HG03354 (cell line): ENCODE data around the gene GAGE1.
"Not testable (repeated sequence)": the region's sequence is repeated elsewhere in the genome, so short reads cannot be mapped to it uniquely, and the experiment has no call there.

Source experiments
- ATAC-seq: cut with Tn5 transposase; IDR thresholded peaks from one replicate; pipeline ENCODE4 v1.9.1; 2021; ENCODE audit warnings: mild to moderate bottlenecking; ENCODE audit not compliant: unreplicated experiment, poor library complexity, severe bottlenecking

Gene GAGE1, protein sequence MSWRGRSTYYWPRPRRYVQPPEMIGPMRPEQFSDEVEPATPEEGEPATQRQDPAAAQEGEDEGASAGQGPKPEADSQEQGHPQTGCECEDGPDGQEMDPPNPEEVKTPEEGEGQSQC

DNA sequence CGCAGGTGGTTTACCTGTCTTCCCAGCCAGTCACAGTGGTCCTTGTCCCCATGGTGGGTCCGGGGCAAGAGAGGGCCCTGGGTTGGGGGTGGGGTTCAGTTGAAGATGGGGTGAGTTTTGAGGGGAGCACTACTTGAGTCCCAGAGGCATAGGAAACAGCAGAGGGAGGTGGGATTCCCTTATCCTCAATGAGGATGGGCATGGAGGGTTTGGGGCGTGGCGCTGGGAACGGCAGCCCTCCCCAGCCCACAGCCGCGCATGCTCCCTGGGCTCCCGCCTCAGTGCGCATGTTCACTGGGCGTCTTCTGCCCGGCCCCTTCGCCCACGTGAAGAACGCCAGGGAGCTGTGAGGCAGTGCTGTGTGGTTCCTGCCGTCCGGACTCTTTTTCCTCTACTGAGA, at the start of gene GAGE1:
Gene GAGE1 (plus strand): TSS at position 301 of the 400 bp plus-strand sequence. CDS start 1,155 bp downstream, outside the sequence.
- ATAC-seq: not testable (repeated sequence)

GRCh38 chrX:49550989-49551388, 47.8 kb upstream of the GAGE1 start, which contains the start of gene GAGE12E:
TSS of gene GAGE12E (plus strand) at chrX:49551289. CDS start at chrX:49552444, 1,155 bp downstream.
- ATAC-seq: not testable (repeated sequence)

GRCh38 chrX:49560542-49560941, 38.3 kb upstream of the GAGE1 start, which contains the start of gene GAGE12F:
TSS of gene GAGE12F (plus strand) at chrX:49560842. CDS start at chrX:49561997, 1,155 bp downstream.
- ATAC-seq: not testable (repeated sequence)

DNA sequence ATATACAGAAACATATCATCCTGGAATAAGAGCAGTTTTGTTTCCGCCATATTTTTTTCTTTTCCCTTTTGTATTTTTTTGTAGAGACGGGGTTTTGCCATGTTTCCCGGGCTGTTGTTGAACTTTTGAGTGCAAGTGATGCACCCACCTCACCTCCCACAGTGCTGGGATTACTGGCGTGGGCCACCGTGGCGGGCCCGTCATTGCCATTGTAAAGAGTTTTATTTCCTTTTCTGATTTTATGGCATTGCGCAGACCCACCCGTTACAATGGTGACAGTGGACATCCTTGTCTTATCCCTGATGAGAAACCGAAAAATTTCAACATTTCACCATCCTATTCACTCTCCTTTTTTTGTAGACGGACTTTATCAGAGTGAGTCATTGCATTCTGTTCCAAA, 30.1 kb upstream of the GAGE1 start:
- not testable (repeated sequence) for ATAC-seq

DNA sequence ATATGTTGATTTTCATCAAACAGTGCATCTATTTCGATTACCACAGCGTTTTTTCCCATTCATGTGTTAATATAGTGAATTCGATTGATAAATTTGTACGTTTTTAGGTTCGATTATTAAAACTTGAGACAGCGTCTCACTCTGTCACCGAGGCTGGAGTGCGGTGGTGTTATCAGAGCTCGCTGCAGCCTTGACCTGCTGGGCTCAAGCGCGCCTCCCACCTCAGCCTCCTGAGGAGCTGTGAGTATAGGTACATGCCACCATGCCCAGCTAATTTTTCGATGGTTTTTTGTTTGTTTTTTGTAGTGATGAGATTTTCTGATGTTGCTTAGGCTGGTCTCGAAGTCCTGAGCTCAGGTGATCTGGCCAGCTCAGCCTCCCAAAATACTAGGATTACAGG, 29.7 kb upstream of the GAGE1 start:
- ATAC-seq: not testable (repeated sequence)

- not testable (repeated sequence) for ATAC-seq
Measured at GRCh38 chrX:49570100-49570499, 28.7 kb upstream of the GAGE1 start, which contains the start of gene GAGE12G. TSS of gene GAGE12G (plus strand) at chrX:49570400. CDS start at chrX:49571555, 1,155 bp downstream.

- ATAC-seq: not testable (repeated sequence)
Measured at GRCh38 chrX:49579649-49580048, 19.2 kb upstream of the GAGE1 start, which contains the start of gene GAGE12H. TSS of gene GAGE12H (plus strand) at chrX:49579949. CDS start at chrX:49581104, 1,155 bp downstream.

GRCh38 chrX:49589196-49589595, 9.6 kb upstream of the GAGE1 start, which contains the start of gene GAGE2A:
TSS of gene GAGE2A (plus strand) at chrX:49589496. CDS start at chrX:49590651, 1,155 bp downstream.
- ATAC-seq: not testable (repeated sequence)

- not testable (repeated sequence) for ATAC-seq
Measured at GRCh38 chrX:49589769-49590478, 8.9 kb upstream of the GAGE1 start.

GRCh38 chrX:49590488-49590887, 8.3 kb upstream of the GAGE1 start:
- ATAC-seq: not testable (repeated sequence)

DNA sequence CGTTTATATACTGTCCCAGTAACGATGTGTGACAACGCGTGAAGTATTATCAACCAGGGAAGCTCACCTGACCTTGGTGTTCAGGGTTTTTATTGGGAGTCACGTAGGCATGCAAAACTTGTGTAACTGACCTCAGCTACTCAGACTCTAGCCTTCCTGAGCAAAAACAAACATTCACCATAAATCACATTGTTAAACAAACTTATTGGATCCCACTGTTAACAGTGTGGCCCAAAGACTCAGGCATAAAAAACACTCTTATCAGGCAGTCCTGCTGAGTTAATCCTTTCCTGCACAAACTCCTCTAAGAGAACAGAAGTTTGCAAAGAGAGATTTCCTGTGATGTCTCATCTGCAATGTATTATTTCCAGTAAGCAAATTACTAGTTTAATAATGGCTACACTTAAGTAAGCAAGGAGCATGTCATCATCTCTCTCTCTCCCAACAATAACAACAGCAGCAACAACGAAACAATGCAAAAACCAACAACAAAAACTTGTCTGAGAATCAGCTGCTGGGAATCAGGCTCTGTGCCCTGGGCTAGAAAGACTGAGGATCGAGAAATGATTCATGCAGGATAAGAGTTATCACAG, 12.0 kb downstream of the GAGE1 start:
- ATAC-seq: no peak

GRCh38 chrX:49618574-49618973, 19.8 kb downstream of the GAGE1 start:
- no peak for ATAC-seq

GRCh38 chrX:49627086-49627777, 28.4 kb downstream of the GAGE1 start:
- ATAC-seq: no peak

- no peak for ATAC-seq
Measured at GRCh38 chrX:49644991-49645637, 46.3 kb downstream of the GAGE1 start.

DNA sequence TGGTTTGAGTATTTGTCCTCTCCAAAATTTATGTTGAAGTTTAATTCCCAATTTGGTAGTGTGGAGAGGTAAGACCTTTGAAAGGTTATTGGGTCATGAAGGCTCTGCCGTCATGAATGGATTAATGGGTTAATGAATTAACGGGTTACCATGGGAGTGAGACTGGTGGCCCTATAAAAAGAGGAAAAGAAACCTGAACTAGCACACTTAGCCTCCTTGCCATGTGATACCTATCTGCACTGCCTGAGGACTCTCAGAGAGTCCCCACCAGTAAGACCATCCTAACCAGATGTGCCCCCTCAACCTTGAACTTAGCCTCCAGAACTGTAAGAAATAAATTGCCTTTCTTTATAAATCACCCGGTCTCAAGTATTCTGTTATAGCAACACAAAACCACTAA, 57.7 kb downstream of the GAGE1 start:
- peak; percentile 80 for ATAC-seq
